H9 (cell line): Measurements from ENCODE around the gene S100P. TPM values are rescaled to one million over a fixed set of nuclear protein-coding genes. Genes with fewer than 3 reads are reported as not detected.

Source experiments
- DNase-seq: peaks from one replicate; pipeline ENCODE4 v3.0.0-alpha.2; 2017
- H2AFZ ChIP-seq: one replicate; pipeline ENCODE4 v1.6.1; 2013; ENCODE audit warnings: mild to moderate bottlenecking, low read length, control low read depth, moderate library complexity
- H2AK5ac ChIP-seq: 2 replicates; pipeline ENCODE4 v1.6.1; 2013; ENCODE audit warnings: low read length, control low read depth, mixed read lengths; ENCODE audit not compliant: insufficient read length
- H2BK120ac ChIP-seq: one replicate; pipeline ENCODE4 v1.6.1; 2013; ENCODE audit warnings: low read depth, mild to moderate bottlenecking, low read length, control low read depth, inconsistent platforms; ENCODE audit not compliant: poor library complexity, severe bottlenecking
- H2BK12ac ChIP-seq: 2 replicates; pipeline ENCODE4 v1.6.1; 2013; ENCODE audit warnings: low read length, control low read depth, mixed read lengths, low read depth; ENCODE audit not compliant: insufficient read length
- H2BK15ac ChIP-seq: 2 replicates; pipeline ENCODE4 v1.6.1; 2013; ENCODE audit warnings: low read depth, low read length, control low read depth
- H2BK20ac ChIP-seq: one replicate; pipeline ENCODE4 v1.6.1; 2013; ENCODE audit warnings: low read depth, mild to moderate bottlenecking, low read length, control low read depth, inconsistent platforms; ENCODE audit not compliant: poor library complexity, severe bottlenecking
- H2BK5ac ChIP-seq: 2 replicates; pipeline ENCODE4 v1.6.1; 2013; ENCODE audit warnings: low read length, control low read depth, mixed read lengths; ENCODE audit not compliant: insufficient read length
- H3K14ac ChIP-seq: 2 replicates; pipeline ENCODE4 v1.6.1; 2013; ENCODE audit warnings: low read length, control low read depth; ENCODE audit not compliant: insufficient read depth
- H3K18ac ChIP-seq: 2 replicates; pipeline ENCODE4 v1.6.1; 2013; ENCODE audit warnings: low read depth, mild to moderate bottlenecking, mixed read lengths, low read length, control low read depth; ENCODE audit not compliant: insufficient read length
- H3K23ac ChIP-seq: 2 replicates; pipeline ENCODE4 v1.6.1; 2013; ENCODE audit warnings: low read length, control low read depth, mixed read lengths, low read depth; ENCODE audit not compliant: insufficient read length
- H3K23me2 ChIP-seq: 2 replicates; pipeline ENCODE4 v1.6.1; 2013; ENCODE audit warnings: low read depth, mild to moderate bottlenecking, mixed read lengths, low read length, control low read depth; ENCODE audit not compliant: insufficient read length, poor library complexity, severe bottlenecking
- H3K27ac ChIP-seq: 2 replicates; pipeline ENCODE4 v1.5.1; 2013; ENCODE audit warnings: low read length, control low read depth, mixed read lengths, low read depth; ENCODE audit not compliant: insufficient read length
- H3K27me3 ChIP-seq: 2 replicates; pipeline ENCODE4 v1.6.1; 2013; ENCODE audit warnings: low read length, control low read depth, inconsistent platforms; ENCODE audit not compliant: insufficient read depth
- H3K4ac ChIP-seq: 2 replicates; pipeline ENCODE4 v1.6.1; 2013; ENCODE audit warnings: low read depth, mild to moderate bottlenecking, control low read depth, inconsistent platforms, low read length, moderate library complexity
- H3K4me1 ChIP-seq: 2 replicates; pipeline ENCODE4 v1.6.1; 2013; ENCODE audit warnings: low read length, control low read depth, inconsistent platforms; ENCODE audit not compliant: insufficient read depth
- H3K4me2 ChIP-seq: 2 replicates; pipeline ENCODE4 v1.6.1; 2013; ENCODE audit warnings: low read length, control low read depth, mixed read lengths; ENCODE audit not compliant: insufficient read length, insufficient read depth
- H3K56ac ChIP-seq: 2 replicates; pipeline ENCODE4 v1.6.1; 2013; ENCODE audit warnings: low read depth, mild to moderate bottlenecking, mixed read lengths, low read length, control low read depth; ENCODE audit not compliant: insufficient read length
- H3K79me1 ChIP-seq: 2 replicates; pipeline ENCODE4 v1.6.1; 2013; ENCODE audit warnings: low read depth, mild to moderate bottlenecking, moderate library complexity, low read length, control low read depth, inconsistent platforms; ENCODE audit not compliant: insufficient read depth, poor library complexity, severe bottlenecking
- H3K79me2 ChIP-seq: 2 replicates; pipeline ENCODE4 v1.6.1; 2013; ENCODE audit warnings: low read length, control low read depth, inconsistent platforms; ENCODE audit not compliant: insufficient read depth
- H3K9ac ChIP-seq: 2 replicates; pipeline ENCODE4 v1.6.1; 2013; ENCODE audit warnings: low read length, control low read depth, mixed read lengths; ENCODE audit not compliant: insufficient read length; ENCODE audit errors: extremely low read depth
- H3K9me3 ChIP-seq: one replicate; pipeline ENCODE4 v1.6.1; 2013; ENCODE audit warnings: low read depth, low read length, inconsistent platforms; ENCODE audit not compliant: control insufficient read depth
- H3T11ph ChIP-seq: one replicate; pipeline ENCODE4 v1.6.1; 2013; ENCODE audit warnings: mild to moderate bottlenecking, low read length, control low read depth, inconsistent platforms
- H4K20me1 ChIP-seq: one replicate; pipeline ENCODE4 v1.6.1; 2013; ENCODE audit not compliant: control insufficient read depth, insufficient read length, insufficient read depth
- H4K5ac ChIP-seq: 2 replicates; pipeline ENCODE4 v1.6.1; 2013; ENCODE audit warnings: low read depth, mild to moderate bottlenecking, mixed read lengths, low read length, control low read depth; ENCODE audit not compliant: insufficient read length
- H4K8ac ChIP-seq: replicated peaks from 2 replicates; pipeline ENCODE4 v1.6.1; 2013; ENCODE audit warnings: low read length, control low read depth, mixed read lengths, low read depth; ENCODE audit not compliant: insufficient read length
- H4K91ac ChIP-seq: 2 replicates; pipeline ENCODE4 v1.6.1; 2013; ENCODE audit warnings: low read depth, mild to moderate bottlenecking, moderate library complexity, mixed read lengths, low read length, control low read depth; ENCODE audit not compliant: insufficient read length
- H3K27ac Mint-ChIP-seq, 3 experiments: 2 replicates in 2 of 3; 3 replicates in 1 of 3; pipeline ENCODE4 v1.8.0; 2020 to 2021; ENCODE audit warnings: mixed read lengths in 3 of 3, mild to moderate bottlenecking in 1 of 3, moderate library complexity in 1 of 3
- H3K27me3 Mint-ChIP-seq: 2 replicates; pipeline ENCODE4 v1.8.0; 2021; ENCODE audit warnings: low read depth, mild to moderate bottlenecking, moderate library complexity, mixed read lengths
- H3K36me3 Mint-ChIP-seq, 3 experiments: 2 replicates in 2 of 3; 3 replicates in 1 of 3; pipeline ENCODE4 v1.8.0; 2020 to 2021; ENCODE audit warnings: low read depth in 3 of 3, mixed read lengths in 3 of 3; ENCODE audit not compliant: insufficient read depth in 1 of 3
- H3K4me1 Mint-ChIP-seq, 2 experiments: 2 replicates each; pipeline ENCODE4 v1.8.0; 2020; ENCODE audit warnings: mixed read lengths in 2 of 2
- H3K4me3 Mint-ChIP-seq, 2 experiments: 2 replicates in 1 of 2; 3 replicates in 1 of 2; pipeline ENCODE4 v1.8.0; 2020 to 2021; ENCODE audit warnings: mild to moderate bottlenecking in 2 of 2, mixed read lengths in 2 of 2, moderate library complexity in 1 of 2
- H3K9me3 Mint-ChIP-seq, 2 experiments: 2 replicates in 1 of 2; 3 replicates in 1 of 2; pipeline ENCODE4 v1.8.0; 2020; ENCODE audit warnings: mild to moderate bottlenecking in 2 of 2, mixed read lengths in 2 of 2, moderate library complexity in 1 of 2
- CTCF ChIP-seq: fragments of 200-600 bp; sonication (generic); conservative IDR thresholded peaks from 3 replicates; pipeline ENCODE4 v1.8.0; 2021; ENCODE audit warnings: antibody characterized with exemption, mild to moderate bottlenecking
- WGBS: extraction: QIAGEN DNeasy Blood & Tissue Kit; methylation state at CpG from one replicate; pipeline ENCODE4 v1.1.7; 2013; ENCODE audit warnings: missing lambda C conversion rate, low lambda C conversion rate, mixed read lengths; ENCODE audit not compliant: insufficient read length; ENCODE audit errors: extremely low coverage; 5-methylcytosine and 5-hydroxymethylcytosine counted together
- total RNA-seq: library from RNA; stranded (reverse); gene quantifications from 2 replicates; pipeline ENCODE4 v1.2.1, GENCODE V29; 2021

Gene S100P
- total RNA-seq, 1 experiment from 2014 or later, result not detected

GRCh38 chr4:6731318-6731675 lies 37.6 kb downstream of the S100P start:
- Histone ChIP-seq H3K79me2 (no peaks in the 10 kb centered on the region), H3K4me2 (no peak overlapping the region), H3K79me1 (no peaks in the 10 kb centered on the region), H2BK12ac (no peak overlapping the region), H3K27me3 (no peaks in the 10 kb centered on the region), H4K20me1 (no peaks in the 10 kb centered on the region), H3K9ac (no peak overlapping the region), H2BK20ac (no peak overlapping the region), H4K91ac (no peak overlapping the region), H2AK5ac (no peak overlapping the region), H2BK5ac (no peak overlapping the region), H3K18ac (no peak overlapping the region), H4K5ac (no peak overlapping the region), H3K23ac (no peak overlapping the region), H3K27ac (no peak overlapping the region), H3K9me3 (no peaks in the 10 kb centered on the region), H3K56ac (no peak overlapping the region), H3K4ac (no peak overlapping the region), H4K8ac (no peak overlapping the region), H2BK120ac (no peak overlapping the region), H3K14ac (no peak overlapping the region; the same call in 1 of the 2 replicates), H2AFZ (no peak overlapping the region), H3K23me2 (no peaks in the 10 kb centered on the region), H2BK15ac (no peak overlapping the region), H3K4me1 (0 out of 2 replicates have a peak, but pooled peaks cover 3% of the 10 kb centered on the region), H3T11ph (no peak overlapping the region)
- DNase-seq, result no peak
- Mint-ChIP-seq H3K36me3 (no peaks in the 10 kb centered on the region), H3K27me3 (peaks cover 5% of the 10 kb centered on the region; the same call in 1 of the 2 replicates), H3K27ac (no peak overlapping the region), H3K4me1 (peaks cover 15 to 21% of the 10 kb centered on the region in 2 experiments), H3K9me3 (no peaks in the 10 kb centered on the region), H3K4me3 (no peak overlapping the region)
- no peak for TF ChIP-seq CTCF
- WGBS, result no CpG with 5 or more reads among the region's 8 CpGs
